ENCODE measurements around the gene CFAP74. TPM values are rescaled to one million over a fixed set of nuclear protein-coding genes. Genes with fewer than 3 reads are reported as not detected.

CFAP74 gene
- total RNA-seq, 1 donor from 2014 or later, result 0.12 TPM

DNA sequence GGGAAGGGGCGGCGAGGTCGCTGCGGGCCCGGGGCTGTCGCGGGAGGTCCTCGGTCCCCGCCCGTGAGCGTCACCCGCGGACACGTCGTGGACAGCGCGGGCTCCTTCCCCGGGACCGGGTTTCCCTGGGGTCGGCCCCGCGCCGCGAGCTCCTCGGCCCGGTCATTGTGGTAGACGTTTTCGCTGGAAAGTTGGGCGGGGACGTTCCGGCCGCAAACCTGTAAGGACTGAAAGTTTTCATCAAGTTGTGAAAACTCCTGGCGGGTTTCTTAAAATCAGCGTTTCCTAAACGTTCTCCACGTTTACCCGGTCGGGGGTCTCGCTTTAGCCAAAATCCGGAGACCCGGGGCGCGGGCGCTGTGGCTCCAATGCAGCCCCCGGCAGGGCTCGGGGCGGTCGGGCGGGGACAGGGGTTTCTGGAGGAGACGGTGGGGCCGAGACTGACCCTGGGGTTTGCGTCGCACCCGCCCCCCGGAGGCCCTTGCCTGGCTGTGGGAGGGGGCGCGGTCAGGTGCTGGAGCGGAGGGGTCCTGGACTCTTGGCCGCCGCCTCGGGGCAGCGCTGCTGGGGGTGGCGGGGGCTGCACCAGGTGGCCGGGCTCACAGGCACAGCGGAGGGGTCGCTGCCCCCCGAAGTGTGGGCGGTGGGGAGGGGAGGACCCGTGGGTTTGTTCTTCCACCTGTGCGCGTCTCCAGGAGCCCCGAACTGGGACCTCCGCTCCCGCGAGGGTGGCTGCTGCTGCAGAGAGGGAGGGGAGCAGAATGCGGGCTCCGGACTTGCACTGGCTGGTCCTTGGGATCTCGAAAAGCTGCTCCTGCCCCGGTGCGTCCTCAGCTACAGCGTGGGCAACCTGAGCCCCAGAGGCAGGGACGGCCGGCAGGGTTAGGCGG, 47.5 kb upstream of the CFAP74 start:
- TF ChIP-seq, protein P1, sequence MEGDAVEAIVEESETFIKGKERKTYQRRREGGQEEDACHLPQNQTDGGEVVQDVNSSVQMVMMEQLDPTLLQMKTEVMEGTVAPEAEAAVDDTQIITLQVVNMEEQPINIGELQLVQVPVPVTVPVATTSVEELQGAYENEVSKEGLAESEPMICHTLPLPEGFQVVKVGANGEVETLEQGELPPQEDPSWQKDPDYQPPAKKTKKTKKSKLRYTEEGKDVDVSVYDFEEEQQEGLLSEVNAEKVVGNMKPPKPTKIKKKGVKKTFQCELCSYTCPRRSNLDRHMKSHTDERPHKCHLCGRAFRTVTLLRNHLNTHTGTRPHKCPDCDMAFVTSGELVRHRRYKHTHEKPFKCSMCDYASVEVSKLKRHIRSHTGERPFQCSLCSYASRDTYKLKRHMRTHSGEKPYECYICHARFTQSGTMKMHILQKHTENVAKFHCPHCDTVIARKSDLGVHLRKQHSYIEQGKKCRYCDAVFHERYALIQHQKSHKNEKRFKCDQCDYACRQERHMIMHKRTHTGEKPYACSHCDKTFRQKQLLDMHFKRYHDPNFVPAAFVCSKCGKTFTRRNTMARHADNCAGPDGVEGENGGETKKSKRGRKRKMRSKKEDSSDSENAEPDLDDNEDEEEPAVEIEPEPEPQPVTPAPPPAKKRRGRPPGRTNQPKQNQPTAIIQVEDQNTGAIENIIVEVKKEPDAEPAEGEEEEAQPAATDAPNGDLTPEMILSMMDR (conservative IDR thresholded peaks at IDR 0.05), result no peak
- Mint-ChIP-seq H3K36me3 (ENCODE audit: low read depth) (no peaks in the 10 kb centered on the region), H3K4me3 (peak overlapping the region; percentile 47), H3K9me3 (no peaks in the 10 kb centered on the region), H3K4me1 (peaks cover 4% of the 10 kb centered on the region), H3K27me3 (ENCODE audit: low read depth) (peaks cover 77% of the 10 kb centered on the region), H3K27ac (ENCODE audit: unreplicated experiment) (no peak overlapping the region)
- no peak for DNase-seq (ENCODE audit: low read depth, low spot score)

DNA sequence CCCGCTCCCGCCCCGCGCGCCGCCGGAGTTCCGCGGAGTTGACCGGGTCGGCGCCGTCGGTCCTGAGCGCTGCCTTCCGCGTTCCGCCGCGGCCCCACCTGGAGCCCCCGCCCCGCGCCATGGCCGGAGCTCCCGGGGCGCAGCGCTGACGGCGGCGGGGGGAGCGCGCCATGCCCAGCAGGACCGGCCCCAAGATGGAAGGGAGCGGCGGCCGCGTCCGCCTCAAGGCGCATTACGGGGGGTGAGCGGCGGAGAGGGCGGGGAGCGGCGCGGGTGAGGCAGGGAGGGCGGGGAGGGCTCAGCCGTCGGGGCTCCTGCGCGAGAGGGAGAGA, 46.8 kb upstream of the CFAP74 start:
- no peak overlapping the region for H3K27ac Mint-ChIP-seq (ENCODE audit: unreplicated experiment)
- peaks cover 9% of the 10 kb centered on the region for H3K4me1 Mint-ChIP-seq
- no peak overlapping the region for H3K4me3 Mint-ChIP-seq
- TF ChIP-seq, protein P1 (conservative IDR thresholded peaks at IDR 0.05), result no peak
- H3K9me3 Mint-ChIP-seq, result no peaks in the 10 kb centered on the region
- DNase-seq (ENCODE audit: low read depth, low spot score), result no peak
- no peaks in the 10 kb centered on the region for H3K36me3 Mint-ChIP-seq (ENCODE audit: low read depth)
- H3K27me3 Mint-ChIP-seq (ENCODE audit: low read depth), result peaks cover 81% of the 10 kb centered on the region

DNA sequence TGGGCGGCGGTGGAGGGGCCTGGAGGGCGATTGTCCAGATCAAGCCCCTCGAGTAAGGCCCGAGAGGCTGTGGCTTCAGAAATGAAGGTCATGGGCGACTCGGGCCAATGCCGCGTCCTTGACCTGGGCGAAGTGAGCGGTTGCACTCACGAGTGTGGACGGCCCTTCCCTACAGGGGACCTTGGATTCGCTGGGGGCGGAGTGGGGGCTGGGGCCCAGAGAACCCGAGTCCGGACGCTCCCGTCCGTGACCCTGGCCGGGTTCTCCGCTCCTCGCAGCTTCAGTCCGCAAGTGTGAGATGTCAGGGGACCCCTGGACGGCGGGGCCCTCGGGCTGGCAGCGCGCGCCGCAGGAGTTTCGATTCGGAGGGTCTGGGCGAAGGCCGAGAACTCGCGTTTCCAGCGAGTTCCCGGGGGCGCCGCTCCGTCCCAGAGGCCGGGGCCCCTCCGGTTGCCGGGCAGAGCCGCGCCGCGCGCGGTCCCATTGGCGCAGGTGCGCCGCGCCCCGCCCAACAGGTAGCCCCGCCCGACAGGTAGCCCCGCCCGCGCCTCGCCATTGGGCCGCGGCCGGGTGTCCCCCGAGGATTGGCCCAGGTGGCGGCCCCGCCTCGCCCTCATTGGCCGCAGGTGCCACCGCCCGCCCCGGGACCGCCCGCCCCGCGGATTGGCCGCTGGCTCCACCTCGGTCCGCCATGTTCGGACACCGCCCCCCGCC, 46.3 kb upstream of the CFAP74 start, which contains the start of gene PRKCZ:
PRKCZ (plus strand) TSS at position 694 of the 714 bp plus-strand sequence. CDS start 220 bp downstream, outside the sequence.
- DNase-seq (ENCODE audit: low read depth, low spot score), result no peak
- Mint-ChIP-seq H3K27ac (ENCODE audit: unreplicated experiment) (no peak within 1 kb of the TSS), H3K27me3 (ENCODE audit: low read depth) (peaks cover 86% of the 10 kb centered on the region)

DNA sequence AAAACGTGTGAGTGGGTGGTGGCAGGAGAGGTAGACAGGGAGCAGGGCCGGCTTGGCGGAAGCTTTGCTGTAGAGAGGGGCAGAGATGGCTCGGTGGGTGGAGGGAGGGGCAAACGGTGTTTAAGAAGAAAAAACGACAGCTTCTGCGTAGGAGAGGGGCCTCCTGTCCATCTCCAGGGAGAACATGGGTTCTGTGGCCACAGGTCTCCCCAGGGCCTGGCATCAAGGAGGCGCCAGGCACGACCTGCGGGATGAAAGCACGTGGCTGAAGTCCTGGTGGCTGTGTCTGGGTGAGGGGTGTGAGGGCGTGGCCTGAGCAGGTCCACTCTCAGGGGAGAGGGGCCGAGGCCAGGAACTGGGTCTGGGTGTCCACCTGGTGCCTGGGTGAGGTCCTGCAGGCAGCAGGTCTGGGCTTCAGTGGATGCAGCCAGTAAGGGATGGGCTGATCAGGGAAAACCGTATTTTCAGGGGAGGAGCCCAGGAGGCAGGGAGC, 45.7 kb upstream of the CFAP74 start:
- TF ChIP-seq, protein P1 (conservative IDR thresholded peaks at IDR 0.05), result peak; percentile 57
- H3K9me3 Mint-ChIP-seq, result no peaks in the 10 kb centered on the region
- peak overlapping the region; percentile 70 for H3K4me3 Mint-ChIP-seq
- no peak for DNase-seq (ENCODE audit: low read depth, low spot score)
- H3K36me3 Mint-ChIP-seq (ENCODE audit: low read depth), result no peaks in the 10 kb centered on the region
- H3K27ac Mint-ChIP-seq (ENCODE audit: unreplicated experiment), result no peak overlapping the region
- peaks cover 84% of the 10 kb centered on the region for H3K27me3 Mint-ChIP-seq (ENCODE audit: low read depth)
- H3K4me1 Mint-ChIP-seq, result peaks cover 10% of the 10 kb centered on the region

More for the DNA sequence above, 46.3 kb upstream of the CFAP74 start, which contains the start of gene PRKCZ:
- H3K9me3 Mint-ChIP-seq, result no peaks in the 10 kb centered on the region
- peaks cover 10% of the 10 kb centered on the region for H3K4me1 Mint-ChIP-seq
- peak within 1 kb of the TSS; percentile 70 for H3K4me3 Mint-ChIP-seq
- no peaks in the 10 kb centered on the region for H3K36me3 Mint-ChIP-seq (ENCODE audit: low read depth)
- TF ChIP-seq, protein P1 (conservative IDR thresholded peaks at IDR 0.05), result no peak
